ENCODE data around the gene MLST8.
"Not testable (repeated sequence)": the region's sequence is repeated elsewhere in the genome, so short reads cannot be mapped to it uniquely, and the experiment has no call there.

Gene MLST8

DNA sequence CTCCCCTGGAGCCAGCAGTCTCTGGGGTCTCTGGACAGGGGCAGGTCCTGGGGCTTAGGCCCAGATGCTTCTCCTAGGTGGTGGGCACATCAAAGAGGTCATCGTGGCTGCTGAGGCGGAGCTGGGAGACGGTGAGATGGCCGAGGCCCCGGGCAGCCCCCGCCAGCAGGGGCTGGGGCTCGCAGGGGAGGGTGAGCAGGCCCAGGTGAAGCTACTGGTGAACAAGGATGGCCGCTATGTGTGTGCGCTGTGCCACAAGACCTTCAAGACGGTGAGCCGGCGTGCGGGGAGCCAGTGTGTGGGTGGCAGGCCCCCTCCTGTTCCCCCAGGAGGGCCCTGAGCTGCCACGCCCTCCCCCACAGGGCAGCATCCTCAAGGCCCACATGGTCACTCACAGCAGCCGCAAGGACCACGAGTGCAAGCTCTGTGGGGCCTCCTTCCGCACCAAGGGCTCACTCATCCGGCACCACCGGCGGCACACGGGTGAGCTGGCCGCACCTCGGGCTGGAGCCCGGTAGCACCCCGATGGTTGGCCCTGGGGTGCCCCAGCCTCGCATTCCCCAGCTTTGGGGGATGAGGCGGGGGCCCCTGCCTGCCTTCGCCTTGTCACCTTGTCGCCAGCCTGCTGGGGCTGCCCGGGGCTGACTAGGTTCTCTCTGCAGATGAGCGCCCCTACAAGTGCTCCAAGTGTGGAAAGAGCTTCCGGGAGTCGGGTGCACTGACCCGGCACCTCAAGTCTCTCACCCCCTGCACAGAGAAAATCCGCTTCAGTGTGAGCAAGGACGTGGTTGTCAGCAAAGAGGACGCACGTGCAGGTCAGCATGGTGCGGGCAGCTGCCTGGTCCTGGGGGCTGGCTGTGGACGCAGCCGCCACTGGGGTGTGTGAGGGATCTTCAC lies 27.1 kb downstream of the MLST8 start:
- DNase-seq (ENCODE audit: low read depth) = no peak

DNA sequence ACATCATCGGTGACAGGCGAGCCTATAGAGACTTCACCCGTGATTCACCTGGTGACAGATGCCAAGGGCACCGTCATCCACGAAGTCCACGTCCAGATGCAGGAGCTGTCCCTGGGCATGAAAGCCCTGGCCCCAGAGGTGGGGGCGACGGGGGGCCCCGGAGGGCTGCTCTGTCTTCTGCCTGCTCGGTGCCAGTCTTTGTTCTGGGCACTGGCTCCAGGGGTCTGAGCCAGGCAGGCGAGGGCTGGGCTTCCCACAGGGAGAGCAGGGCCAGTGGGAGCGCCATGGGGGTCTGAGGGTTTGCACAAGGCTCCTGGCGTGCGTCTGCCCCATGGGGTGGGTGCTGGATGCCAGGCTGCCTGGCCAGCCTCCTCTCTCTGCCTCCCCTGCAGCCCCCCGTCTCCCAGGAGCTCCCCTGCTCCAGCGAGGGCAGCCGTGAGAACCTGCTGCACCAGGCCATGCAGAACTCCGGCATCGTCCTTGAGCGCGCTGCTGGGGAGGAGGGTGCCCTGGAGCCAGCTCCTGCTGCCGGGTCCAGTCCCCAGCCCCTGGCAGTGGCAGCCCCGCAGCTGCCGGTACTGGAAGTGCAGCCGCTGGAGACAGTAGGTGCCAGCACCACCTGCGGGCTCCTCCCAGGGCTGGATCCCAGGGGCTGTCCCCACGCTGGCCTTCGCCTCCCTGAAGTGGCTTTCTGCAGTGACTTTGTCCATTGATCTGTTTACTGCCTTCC lies 28.0 kb downstream of the MLST8 start:
- no peak for DNase-seq (ENCODE audit: low read depth)

DNA sequence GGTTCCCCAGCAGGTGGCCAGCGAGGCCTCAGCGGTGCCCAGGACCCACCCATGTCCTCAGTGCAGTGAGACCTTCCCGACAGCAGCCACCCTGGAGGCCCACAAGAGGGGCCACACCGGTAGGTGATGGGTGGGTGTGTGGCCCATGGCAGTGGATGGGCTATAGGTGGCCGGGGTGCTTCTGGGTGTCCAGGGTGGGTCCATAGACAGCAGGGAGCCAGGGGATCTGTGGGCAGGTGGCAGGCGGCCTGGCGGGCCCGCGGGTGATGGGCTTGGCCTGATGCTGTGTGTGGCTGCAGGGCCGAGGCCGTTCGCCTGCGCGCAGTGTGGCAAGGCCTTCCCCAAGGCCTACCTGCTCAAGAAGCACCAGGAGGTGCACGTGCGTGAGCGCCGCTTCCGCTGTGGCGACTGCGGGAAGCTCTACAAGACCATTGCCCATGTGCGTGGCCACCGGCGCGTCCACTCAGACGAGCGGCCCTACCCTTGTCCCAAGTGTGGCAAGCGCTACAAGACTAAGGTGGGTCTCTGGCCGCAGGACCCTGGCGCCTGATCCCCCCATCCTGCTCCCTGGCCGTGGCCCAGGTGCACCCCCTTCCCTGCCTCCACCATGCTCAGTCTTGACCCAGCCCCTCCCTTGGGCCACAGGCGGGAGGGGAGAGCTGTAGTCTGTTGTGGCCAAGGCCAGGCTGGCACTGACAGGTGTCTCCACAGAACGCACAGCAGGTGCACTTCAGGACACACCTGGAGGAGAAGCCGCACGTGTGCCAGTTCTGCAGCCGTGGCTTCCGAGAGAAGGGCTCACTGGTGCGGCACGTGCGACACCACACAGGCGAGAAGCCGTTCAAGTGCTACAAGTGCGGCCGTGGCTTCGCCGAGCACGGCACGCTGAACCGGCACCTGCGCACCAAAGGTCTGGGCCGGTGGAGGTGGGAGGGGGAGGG lies 28.9 kb downstream of the MLST8 start:
- DNase-seq (ENCODE audit: low read depth) = no peak

DNA sequence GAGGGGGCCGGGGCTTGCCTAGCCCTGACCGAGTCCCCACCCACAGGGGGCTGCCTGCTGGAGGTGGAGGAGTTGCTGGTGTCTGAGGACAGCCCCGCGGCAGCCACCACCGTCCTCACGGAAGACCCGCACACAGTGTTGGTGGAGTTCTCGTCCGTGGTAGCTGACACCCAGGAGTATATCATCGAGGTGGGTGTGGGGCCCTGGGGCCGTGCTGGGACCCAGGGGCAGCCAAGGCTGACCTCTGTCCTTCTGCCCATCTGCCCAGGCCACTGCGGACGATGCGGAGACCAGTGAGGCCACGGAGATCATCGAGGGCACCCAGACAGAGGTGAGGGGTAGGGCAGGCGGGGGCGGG lies 29.5 kb downstream of the MLST8 start:
- no peak for DNase-seq (ENCODE audit: low read depth)

DNA sequence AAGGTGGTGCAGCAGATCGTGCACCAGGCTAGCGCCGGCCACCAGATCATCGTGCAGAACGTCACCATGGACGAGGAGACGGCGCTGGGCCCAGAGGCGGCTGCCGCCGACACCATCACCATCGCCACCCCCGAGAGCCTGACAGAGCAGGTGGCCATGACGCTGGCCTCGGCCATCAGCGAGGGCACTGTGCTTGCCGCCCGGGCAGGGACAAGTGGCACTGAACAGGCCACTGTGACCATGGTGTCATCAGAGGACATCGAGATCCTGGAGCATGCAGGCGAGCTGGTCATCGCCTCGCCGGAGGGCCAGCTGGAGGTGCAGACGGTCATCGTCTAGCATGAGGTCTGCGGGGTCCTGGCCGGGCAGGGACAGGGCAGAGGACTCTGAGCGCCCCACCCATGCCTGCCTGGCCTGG lies 30.0 kb downstream of the MLST8 start:
- no peak for DNase-seq (ENCODE audit: low read depth)

DNA sequence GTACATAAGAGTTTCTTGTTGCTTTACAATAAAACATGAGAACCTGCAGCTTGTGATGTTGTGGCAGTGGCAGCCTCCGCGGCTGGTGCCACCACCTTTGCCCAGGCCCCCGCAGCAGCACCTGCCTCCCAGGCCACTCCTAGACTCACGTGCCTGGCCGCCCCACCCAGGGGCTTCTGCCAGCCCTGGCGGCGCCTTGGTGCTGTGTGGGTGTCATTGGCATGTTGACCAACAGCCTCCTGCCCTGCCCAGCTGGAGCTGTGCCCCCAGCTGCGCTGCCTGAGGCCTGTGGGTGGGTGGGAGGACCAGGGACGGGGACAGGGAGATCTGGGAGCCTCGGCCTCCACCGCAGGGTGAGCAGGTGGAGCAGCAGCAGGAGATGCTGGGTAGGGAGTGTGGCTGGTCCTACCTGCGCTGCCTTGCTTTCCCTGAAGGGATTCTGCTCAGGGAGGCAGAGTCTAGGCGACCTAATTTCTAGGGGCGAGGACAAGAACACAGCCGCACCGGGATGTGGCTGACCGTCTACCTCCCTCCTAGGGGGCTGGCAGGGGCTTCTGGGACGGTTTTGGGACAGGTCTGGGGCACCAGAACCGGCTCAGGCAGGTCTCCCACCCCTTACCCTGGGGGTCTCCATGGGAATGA lies 30.6 kb downstream of the MLST8 start:
- no peak for DNase-seq (ENCODE audit: low read depth)

DNA sequence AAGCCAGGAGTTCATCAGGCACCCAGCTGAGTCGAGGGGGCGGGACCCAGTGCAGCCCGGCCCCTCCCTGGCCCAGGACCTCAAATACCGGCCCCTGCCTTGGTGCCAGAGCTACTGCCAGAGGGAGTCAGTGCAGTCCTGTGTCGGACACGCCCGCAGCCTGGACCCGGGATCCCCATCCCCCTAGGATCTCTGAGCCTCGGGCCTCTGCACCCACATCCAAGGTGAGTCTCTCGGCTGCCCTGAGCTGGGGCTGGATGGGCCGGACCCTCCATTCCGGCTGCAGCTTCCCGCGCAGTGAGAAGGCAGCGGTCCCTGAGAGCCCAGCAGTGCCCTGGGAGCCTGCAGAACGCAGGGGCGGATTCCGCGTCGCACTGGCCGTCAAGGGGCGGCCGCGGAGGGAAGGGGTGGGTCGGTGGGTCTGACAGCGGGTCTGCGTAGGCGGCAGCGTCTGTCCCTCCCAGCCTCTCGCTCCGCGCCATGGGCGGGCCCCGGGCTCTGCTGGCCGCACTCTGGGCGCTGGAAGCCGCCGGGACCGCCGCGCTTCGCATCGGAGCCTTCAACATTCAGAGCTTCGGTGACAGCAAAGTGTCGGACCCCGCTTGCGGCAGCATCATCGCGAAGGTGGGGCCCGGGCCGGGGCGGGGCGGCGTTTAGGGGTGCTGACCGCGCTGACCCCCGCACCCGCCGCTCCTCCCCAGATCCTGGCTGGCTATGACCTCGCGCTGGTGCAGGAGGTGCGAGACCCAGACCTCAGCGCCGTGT lies 31.3 kb downstream of the MLST8 start, which contains the start of gene DNASE1L2:
Gene DNASE1L2, plus strand, starts transcription at position 108 of the 765 bp plus-strand sequence. Its CDS starts 373 bp downstream, at position 481.
- no peak for DNase-seq (ENCODE audit: low read depth)

DNA sequence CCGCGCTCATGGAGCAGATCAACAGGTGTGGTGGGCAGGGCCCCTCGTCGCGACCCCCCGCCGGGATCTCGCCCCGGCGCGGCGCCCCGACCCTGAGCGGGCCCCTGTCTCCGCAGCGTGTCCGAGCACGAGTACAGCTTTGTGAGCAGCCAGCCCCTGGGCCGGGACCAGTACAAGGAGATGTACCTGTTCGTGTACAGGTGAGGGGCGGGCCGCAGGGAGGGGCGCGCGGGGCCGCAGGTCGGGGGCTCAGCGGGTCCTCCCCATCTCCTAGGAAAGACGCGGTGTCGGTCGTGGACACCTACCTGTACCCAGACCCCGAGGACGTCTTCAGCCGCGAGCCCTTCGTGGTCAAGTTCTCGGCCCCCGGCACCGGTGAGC lies 31.8 kb downstream of the MLST8 start:
- no peak for DNase-seq (ENCODE audit: low read depth)

DNA sequence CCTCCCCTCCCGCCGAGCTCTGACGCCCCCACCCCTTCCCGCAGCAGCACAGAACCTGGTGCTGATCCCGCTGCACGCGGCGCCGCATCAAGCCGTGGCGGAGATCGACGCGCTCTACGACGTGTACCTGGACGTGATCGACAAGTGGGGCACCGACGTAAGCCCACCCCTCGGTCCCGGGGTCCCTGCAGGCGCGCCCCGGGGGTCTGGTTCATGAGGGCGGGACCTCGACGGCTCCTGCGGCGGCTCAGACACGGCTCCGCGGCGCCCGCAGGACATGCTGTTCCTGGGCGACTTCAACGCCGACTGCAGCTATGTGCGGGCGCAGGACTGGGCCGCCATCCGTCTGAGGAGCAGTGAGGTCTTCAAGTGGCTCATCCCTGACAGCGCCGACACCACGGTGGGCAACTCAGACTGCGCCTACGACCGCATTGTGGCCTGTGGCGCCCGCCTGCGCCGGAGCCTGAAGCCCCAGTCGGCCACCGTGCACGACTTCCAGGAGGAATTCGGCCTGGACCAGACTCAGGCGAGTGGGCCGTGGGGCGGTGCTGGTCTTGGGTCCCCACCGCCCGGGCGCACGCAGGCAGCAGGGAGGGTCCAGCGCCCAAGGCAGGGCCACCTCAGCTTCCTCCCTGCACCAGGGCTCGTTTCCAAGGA lies 32.4 kb downstream of the MLST8 start:
- no peak for DNase-seq (ENCODE audit: low read depth)

DNA sequence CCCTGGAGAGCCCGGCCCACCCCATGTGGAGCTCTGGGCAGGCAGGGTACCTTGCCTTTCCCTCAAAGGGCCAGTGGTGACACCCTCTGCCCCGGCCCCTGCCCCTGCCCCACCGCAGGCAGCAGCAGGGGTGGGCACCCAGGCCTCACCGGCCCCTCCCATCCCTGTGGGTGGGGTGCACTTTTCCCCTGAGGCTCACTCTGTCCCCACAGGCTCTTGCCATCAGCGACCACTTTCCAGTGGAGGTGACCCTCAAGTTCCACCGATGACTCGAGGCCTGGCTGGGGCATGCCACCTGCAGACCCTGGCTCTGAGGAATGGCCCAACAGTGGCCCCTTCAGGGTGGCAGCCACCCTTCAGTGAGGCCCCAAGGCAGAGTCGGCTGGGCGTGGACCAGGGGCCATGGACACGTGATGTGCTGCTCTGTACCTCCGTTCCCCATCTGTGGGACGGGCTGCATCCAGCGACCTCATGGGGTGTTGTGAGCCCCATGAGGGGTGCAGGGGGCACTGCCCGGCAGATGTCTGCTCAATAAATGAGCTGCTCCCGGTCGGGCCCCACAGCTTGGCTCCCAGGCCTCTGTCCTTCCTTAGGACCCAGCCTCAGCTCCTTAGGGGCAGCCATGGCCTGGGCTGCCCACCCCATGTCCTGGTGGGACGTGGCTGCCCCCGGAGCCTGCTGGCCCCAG lies 33.0 kb downstream of the MLST8 start:
- no peak for DNase-seq (ENCODE audit: low read depth)

DNA sequence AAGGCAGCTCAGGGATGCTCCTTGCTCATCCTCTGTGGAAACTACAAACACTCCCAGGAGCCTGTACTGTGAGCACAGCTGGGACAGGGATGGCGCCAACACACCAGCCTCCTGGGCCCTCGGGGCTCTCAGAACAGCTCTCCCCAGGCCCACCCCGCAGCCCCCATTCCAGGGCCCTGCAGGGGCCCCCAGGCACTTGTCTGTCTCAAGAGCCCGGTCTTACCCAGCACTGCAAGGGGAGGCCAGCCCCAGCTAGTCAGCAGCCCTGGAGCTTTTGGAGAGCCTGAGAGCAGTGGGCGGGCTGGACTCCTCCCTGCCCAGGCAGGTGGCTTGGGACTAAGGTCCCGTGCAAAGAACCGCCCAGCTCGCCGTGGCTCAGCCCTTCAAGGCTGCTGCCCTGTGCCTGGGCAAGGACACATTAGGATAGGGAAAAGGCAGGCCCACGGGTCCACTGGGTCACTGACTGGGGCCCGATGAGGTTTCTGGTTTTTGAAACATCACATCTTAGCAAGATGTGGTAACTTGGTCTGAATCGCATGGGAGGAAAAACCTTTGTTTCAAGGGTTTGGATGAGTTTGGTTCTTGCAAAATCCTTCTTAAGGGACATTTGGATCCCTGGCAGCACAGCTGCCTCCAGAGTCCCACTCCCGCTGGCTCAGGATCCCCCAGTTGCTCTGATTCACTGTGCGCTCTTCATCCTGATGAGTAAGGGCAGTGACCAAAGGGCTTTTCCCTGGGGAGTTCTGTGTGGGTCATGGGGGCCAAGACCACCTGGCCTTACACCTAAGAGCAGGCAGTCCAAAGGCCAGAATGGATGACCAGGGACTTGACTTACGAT lies 33.8 kb downstream of the MLST8 start:
- DNase-seq (ENCODE audit: low read depth) = no peak

DNA sequence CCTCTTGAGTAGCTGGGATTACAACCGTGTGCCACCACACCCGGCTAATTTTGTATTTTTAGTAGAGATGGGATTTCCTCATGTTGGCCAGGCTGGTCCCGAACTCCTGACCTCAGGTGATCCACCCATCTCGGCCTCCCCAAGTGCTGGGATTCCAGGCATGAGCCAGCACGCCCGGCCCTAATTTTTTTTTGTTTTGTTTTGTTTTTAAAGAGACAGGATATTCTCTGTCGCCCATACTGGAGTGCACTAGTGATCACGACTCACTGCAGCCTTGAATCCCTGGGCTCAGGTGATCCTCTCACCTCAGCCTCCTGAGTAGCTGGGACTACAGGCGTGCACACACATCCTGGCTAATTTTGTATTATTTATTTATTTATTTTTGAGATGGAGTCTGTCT lies 35.1 kb downstream of the MLST8 start:
- not testable (repeated sequence) for DNase-seq (ENCODE audit: low read depth)

DNA sequence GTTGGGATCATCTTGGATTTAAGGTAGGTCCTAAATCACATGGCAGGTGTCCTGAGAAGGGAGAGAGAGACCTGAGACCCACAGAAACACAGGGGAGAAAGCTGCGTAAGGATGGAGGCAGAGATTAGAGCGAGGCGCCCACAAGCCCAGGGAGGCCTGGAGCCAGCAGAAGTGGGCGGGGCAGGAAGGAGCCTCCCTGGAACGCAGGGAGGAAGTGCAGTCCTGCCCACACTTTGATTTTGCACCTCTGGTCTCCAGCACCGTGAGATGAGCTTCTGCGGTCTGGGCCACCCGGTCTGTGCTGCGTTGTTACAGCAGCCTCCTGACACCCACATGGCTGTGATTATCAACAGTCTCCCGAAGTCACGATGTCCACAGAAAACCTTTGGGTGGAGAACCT lies 37.3 kb downstream of the MLST8 start:
- no peak for DNase-seq (ENCODE audit: low read depth)

DNA sequence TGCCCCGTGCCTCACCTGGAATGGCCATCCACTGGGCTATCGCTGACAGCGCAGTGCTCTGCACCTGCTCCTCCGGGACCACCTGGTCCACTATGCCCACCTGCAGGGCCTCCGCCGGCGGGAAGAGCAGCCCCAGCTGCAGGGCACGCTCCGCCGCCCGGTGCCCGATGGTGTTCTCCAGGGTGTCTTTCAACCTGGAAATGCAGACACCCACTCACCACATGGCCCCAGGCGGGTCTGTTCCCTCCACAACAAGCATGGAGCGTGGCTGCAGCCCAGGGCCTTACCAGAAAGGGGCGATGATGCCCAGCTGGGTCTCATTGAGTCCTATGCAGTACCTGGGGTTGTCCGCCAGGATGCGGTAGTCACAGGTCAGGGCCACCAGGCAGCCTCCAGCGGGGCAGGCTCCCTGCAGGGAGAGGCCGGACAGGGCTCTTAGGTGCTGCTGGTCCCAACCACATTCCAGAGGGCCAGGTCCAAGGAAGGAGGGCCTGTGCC lies 37.8 kb downstream of the MLST8 start:
- no peak for DNase-seq (ENCODE audit: low read depth)

DNA sequence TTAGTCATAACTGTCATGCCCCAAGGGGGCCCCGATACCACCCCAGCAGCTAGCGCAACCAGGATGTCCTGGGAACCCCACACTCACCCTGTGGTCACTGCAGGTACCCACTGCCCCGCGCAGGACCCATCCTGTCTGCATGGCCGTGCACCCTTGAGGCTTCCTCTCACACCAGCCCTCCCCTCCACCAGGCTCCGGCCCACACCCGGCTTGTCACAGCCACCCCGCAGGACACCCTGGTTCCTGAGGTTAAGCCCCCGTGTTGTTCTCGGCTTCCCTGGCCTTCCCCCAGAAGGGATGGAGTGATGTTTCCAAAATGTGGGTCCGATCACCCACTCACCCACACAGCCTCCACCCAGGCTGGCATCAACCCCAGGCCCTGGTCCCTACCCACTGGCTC lies 38.5 kb downstream of the MLST8 start:
- DNase-seq (ENCODE audit: low read depth) = no peak

DNA sequence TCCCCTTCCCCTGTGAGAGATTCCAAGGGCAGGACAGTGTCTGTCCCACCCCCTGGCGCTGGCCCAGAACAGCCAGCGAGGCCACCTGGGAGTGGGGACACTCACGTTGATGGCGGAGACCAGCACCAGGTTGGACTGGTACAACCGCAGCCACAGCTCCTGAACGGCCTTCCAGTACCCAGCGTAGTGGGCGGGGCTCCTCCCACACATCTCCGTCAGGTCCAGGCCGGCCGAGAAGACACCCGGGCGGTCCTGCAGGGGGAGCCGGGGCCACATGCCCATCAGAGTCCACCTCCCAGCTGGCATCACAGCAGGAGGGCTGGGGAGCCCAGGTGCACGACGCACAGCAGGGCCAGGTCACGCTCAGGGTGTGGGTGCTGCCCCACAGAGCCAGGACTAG lies 39.0 kb downstream of the MLST8 start:
- no peak for DNase-seq (ENCODE audit: low read depth)

DNA sequence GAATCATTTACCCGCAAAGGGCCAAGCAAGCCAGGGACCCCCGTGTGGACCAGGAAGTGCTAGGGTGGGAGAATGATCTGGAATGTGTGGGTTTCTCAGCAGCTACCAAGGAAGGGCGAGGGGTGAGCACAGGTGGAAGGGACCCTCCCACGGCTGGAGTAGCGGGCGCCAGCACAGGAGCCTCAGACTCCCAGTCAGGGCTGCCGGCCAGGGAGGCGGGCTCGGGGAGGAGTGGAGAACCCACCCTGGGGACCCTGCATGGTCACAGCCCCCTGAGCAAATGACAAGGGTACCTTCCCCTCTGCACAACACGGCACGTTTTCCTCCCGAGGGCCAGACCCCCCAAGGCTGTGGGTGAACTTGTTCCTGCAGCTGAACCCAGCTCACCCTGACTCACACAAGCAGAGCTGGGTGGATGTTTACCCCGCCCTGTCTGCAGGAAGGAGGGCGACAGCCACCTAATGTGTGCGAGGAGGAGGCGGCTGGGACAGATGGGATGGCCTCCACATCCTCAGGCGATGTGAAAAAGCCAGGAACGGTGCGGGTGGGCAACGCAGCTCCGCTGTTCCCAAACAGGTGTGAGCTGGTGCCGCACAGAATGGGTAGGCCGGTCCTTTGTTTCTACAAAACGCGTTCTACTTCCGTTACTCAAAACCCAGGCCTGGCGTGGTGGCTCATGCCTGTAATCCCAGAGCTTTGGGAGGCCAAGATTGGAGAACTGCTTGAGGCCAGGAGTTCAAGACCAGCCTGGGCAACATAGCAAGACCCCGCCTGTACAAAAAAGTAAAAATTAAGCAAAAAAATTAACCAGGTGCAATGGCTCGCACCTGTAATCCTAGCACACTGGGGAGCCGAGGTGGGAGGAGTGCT lies 39.9 kb downstream of the MLST8 start:
- DNase-seq (ENCODE audit: low read depth) = no peak
